Chondrocyte (in vitro differentiated cells): ENCODE measurements around the gene ATP8B1. TPM values are rescaled to one million over a fixed set of nuclear protein-coding genes. Genes with fewer than 3 reads are reported as not detected.

Experiments
- DNase-seq: peaks from one replicate; pipeline ENCODE4 v3.0.0; 2021; ENCODE audit warnings: mixed read lengths, low spot score
- H3K27ac Mint-ChIP-seq: one replicate; pipeline ENCODE4 v1.8.0; 2021; ENCODE audit warnings: mild to moderate bottlenecking, moderate library complexity, mixed read lengths; ENCODE audit not compliant: unreplicated experiment
- H3K27me3 Mint-ChIP-seq: 2 replicates; pipeline ENCODE4 v1.8.0; 2021; ENCODE audit warnings: low read depth, mixed read lengths
- H3K36me3 Mint-ChIP-seq: 2 replicates; pipeline ENCODE4 v1.8.0; 2021; ENCODE audit warnings: low read depth, mixed read lengths
- H3K4me1 Mint-ChIP-seq: 2 replicates; pipeline ENCODE4 v1.8.0; 2021; ENCODE audit warnings: low read depth, mild to moderate bottlenecking, mixed read lengths
- H3K4me3 Mint-ChIP-seq: one replicate; pipeline ENCODE4 v1.8.0; 2021; ENCODE audit warnings: mild to moderate bottlenecking, moderate library complexity, mixed read lengths; ENCODE audit not compliant: unreplicated experiment
- H3K9me3 Mint-ChIP-seq: 2 replicates; pipeline ENCODE4 v1.8.0; 2021; ENCODE audit warnings: low read depth, mixed read lengths
- CTCF ChIP-seq: fragments of 200-600 bp; sonication (generic); IDR thresholded peaks from 2 replicates; pipeline ENCODE4 v1.5.0; 2021; ENCODE audit warnings: antibody characterized with exemption, mild to moderate bottlenecking, moderate library complexity
- total RNA-seq: library from RNA; stranded (reverse); gene quantifications from 3 replicates; pipeline ENCODE4 v1.2.1, GENCODE V29; 2021

The ATP8B1 gene
- total RNA-seq, 1 donor from 2014 or later, result 35.4 TPM

GRCh38 chr18:57805117-57805516 is 2.0 kb upstream of the ATP8B1 start:
- no peaks in the 10 kb centered on the region for H3K9me3 Mint-ChIP-seq
- no peak for TF ChIP-seq CTCF
- H3K27me3 Mint-ChIP-seq, result no peaks in the 10 kb centered on the region
- peaks cover 63% of the 10 kb centered on the region for H3K4me1 Mint-ChIP-seq
- no peak for DNase-seq
- H3K4me3 Mint-ChIP-seq, result no peak overlapping the region
- H3K36me3 Mint-ChIP-seq, result no peaks in the 10 kb centered on the region
- H3K27ac Mint-ChIP-seq, result no peak overlapping the region

GRCh38 chr18:57804557-57804956 is 1.4 kb upstream of the ATP8B1 start:
- TF ChIP-seq CTCF, result no peak
- H3K4me1 Mint-ChIP-seq, result peaks cover 67% of the 10 kb centered on the region
- no peaks in the 10 kb centered on the region for H3K36me3 Mint-ChIP-seq
- no peak for DNase-seq
- H3K27me3 Mint-ChIP-seq, result no peaks in the 10 kb centered on the region
- peak overlapping the region; percentile 1 for H3K27ac Mint-ChIP-seq
- H3K4me3 Mint-ChIP-seq, result no peak overlapping the region
- H3K9me3 Mint-ChIP-seq, result no peaks in the 10 kb centered on the region

- no peak for TF ChIP-seq CTCF
- no peak for DNase-seq
- Mint-ChIP-seq H3K9me3 (no peaks in the 10 kb centered on the region), H3K27me3 (no peaks in the 10 kb centered on the region), H3K27ac (peak overlapping the region; percentile 93), H3K4me1 (peaks cover 53% of the 10 kb centered on the region), H3K4me3 (peak overlapping the region; percentile 94), H3K36me3 (no peaks in the 10 kb centered on the region)
Observed at GRCh38 chr18:57802213-57803102, 657 bp downstream of the ATP8B1 start.

- no peaks in the 10 kb centered on the region for H3K9me3 Mint-ChIP-seq
- TF ChIP-seq CTCF, result no peak
- H3K36me3 Mint-ChIP-seq, result no peaks in the 10 kb centered on the region
- H3K4me1 Mint-ChIP-seq, result peaks cover 53% of the 10 kb centered on the region
- peak overlapping the region; percentile 94 for H3K4me3 Mint-ChIP-seq
- no peaks in the 10 kb centered on the region for H3K27me3 Mint-ChIP-seq
- no peak for DNase-seq
- H3K27ac Mint-ChIP-seq, result peak overlapping the region; percentile 93
Observed at GRCh38 chr18:57801761-57802212, 1.3 kb downstream of the ATP8B1 start.

- no peak for TF ChIP-seq CTCF
- no peak for DNase-seq
- H3K4me3 Mint-ChIP-seq, result peak overlapping the region; percentile 94
- peak overlapping the region; percentile 93 for H3K27ac Mint-ChIP-seq
- H3K9me3 Mint-ChIP-seq, result no peaks in the 10 kb centered on the region
- H3K36me3 Mint-ChIP-seq, result no peaks in the 10 kb centered on the region
- no peaks in the 10 kb centered on the region for H3K27me3 Mint-ChIP-seq
- peaks cover 53% of the 10 kb centered on the region for H3K4me1 Mint-ChIP-seq
Observed at GRCh38 chr18:57801325-57801724, 1.8 kb downstream of the ATP8B1 start.
